ENCODE measurements around the gene EYA2. TPM values are rescaled to one million over a fixed set of nuclear protein-coding genes. Genes with fewer than 3 reads are reported as not detected.
"Not testable (repeated sequence)": the region's sequence is repeated elsewhere in the genome, so short reads cannot be mapped to it uniquely, and the experiment has no call there.

The EYA2 gene
- total and polyA plus RNA-seq, 4 donors, result 1.2 to 10.9 (median 6.7) TPM

DNA sequence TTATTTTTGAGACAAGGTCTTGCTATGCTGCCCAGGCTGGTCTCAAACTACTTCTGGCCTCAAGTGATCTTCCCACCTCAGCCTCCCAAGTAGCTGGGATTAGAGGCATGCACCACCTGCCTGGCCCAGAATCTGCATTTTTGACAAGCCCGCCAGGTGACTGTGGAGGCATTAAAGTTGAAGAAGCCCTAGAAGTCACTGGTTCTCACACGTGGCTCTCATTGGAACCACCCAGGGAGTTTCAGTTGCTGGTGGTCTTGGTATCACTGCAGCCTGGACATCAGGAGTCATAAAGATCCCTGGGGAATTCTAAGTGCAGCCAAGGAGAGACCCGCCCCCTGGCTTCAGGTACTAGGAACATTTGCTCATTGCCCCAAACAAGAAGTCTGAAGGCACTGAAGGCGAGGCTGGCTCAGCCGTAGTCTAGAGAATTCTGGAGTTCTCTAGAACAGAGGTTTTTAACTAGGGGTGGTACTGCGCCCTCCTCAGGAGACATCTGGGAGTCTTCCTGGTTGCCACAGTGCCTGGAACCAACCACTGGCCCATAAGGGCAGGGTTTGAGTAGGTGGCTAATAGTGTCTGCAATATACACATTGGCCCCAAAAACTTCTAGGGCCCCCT lies 279.1 kb downstream of the EYA2 start:
- no peaks in the 10 kb centered on the region for H3K27me3 ChIP-seq (ENCODE audit: control insufficient read depth in 1 of 2, insufficient read depth in 2 of 2, low read length in 1 of 2)
- no peak for ATAC-seq (ENCODE audit: low FRiP score)
- 90 to 91% methylated on average over 6 of the region's 6 CpGs for WGBS, 2 donors
- no peak overlapping the region for H3K27ac ChIP-seq (ENCODE audit: low read depth in 1 of 2, low read length in 2 of 2)
- peaks cover 3 to 4% of the 10 kb centered on the region in 2 donors for H3K4me1 ChIP-seq (ENCODE audit: control insufficient read depth in 1 of 2, insufficient read depth in 2 of 2, low read length in 2 of 2)
- no peak for DNase-seq
- H3K4me3 ChIP-seq (ENCODE audit: low read length in 2 of 2), result no peak overlapping the region
- no peaks in the 10 kb centered on the region for H3K9me3 ChIP-seq (ENCODE audit: control insufficient read depth, low read length)
- H3K36me3 ChIP-seq (ENCODE audit: control insufficient read depth in 1 of 2, insufficient read depth in 2 of 2, low read length in 1 of 2), result no peaks in the 10 kb centered on the region
- intact Hi-C loops (cut with DNase I), result no loop called here

DNA sequence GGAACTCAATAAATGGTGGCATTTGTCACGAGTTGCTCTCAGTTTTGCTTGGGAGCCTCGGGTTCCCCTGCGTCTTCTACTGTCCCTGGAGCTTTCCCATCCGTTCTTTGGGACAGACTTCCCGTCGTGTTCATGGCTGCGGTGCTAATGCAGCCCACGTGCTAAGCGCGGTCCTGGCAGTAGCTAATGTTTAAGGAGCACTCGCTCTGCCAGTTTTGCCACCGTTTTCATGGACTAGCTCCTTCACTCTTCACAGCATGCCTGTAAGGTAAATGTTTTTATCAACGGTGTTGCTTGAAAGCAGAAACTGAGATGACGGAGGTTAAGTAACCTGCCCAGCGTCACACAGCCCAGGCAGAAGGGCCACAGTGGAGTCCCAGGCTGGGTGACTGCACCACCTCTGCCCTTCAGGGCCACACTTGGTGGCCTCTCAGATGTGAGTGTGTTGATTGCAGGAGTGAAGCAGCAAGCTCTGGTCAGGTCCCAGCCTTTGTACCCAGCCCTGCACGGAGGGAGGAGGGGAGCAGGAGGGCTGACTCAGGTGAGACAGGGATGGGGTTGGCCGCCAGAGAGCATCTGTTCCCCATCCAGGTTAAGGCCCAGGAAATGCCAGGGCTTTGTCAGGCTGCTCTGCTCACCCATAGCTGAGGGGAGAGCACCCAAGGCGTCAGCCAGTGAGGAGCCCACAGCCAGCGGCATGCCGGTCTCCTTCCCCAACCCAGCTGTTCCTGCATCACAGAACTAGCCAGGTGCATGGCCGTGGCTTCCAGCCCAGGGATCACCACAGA lies 280.0 kb downstream of the EYA2 start:
- intact Hi-C loops (cut with DNase I), result no loop called here
- no peak for DNase-seq
- ATAC-seq (ENCODE audit: low FRiP score), result no peak
- peaks cover 3 to 4% of the 10 kb centered on the region in 2 donors for H3K4me1 ChIP-seq (ENCODE audit: control insufficient read depth in 1 of 2, insufficient read depth in 2 of 2, low read length in 2 of 2)
- no peaks in the 10 kb centered on the region for H3K36me3 ChIP-seq (ENCODE audit: control insufficient read depth in 1 of 2, insufficient read depth in 2 of 2, low read length in 1 of 2)
- H3K27me3 ChIP-seq (ENCODE audit: control insufficient read depth in 1 of 2, insufficient read depth in 2 of 2, low read length in 1 of 2), result no peaks in the 10 kb centered on the region
- WGBS, 2 donors, result 84 to 86% methylated on average over 20 to 21 of the region's 21 CpGs
- no peak overlapping the region for H3K4me3 ChIP-seq (ENCODE audit: low read length in 2 of 2)
- no peak overlapping the region for H3K27ac ChIP-seq (ENCODE audit: low read depth in 1 of 2, low read length in 2 of 2)
- H3K9me3 ChIP-seq (ENCODE audit: control insufficient read depth, low read length), result no peaks in the 10 kb centered on the region

DNA sequence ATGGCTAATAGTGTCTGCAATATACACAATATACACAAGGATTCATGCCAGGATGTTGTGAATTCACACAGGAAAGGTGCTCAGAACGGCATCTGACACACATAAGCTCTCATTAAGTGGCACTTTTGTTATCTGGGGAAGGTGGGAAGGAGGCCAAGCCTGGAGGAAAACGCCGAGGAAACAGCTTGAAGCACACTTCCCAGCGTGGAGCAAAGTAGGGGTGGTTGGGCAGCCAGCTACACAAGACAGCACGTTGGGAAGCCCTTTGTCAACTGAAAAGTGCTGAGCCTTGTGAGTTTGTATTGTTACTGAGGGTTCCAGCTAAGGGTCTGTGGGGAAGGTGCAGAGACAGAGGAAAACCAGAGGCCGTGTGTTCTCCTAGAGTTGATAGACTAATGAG lies 280.9 kb downstream of the EYA2 start:
- no peaks in the 10 kb centered on the region for H3K36me3 ChIP-seq (ENCODE audit: control insufficient read depth in 1 of 2, insufficient read depth in 2 of 2, low read length in 1 of 2)
- H3K27ac ChIP-seq (ENCODE audit: low read depth in 1 of 2, low read length in 2 of 2), result no peak overlapping the region
- no peaks in the 10 kb centered on the region for H3K27me3 ChIP-seq (ENCODE audit: control insufficient read depth in 1 of 2, insufficient read depth in 2 of 2, low read length in 1 of 2)
- H3K4me3 ChIP-seq (ENCODE audit: low read length in 2 of 2), result no peak overlapping the region
- 27 to 35% methylated on average over 6 of the region's 6 CpGs for WGBS, 2 donors
- intact Hi-C loops (cut with DNase I), result no loop called here
- no peaks in the 10 kb centered on the region for H3K9me3 ChIP-seq (ENCODE audit: control insufficient read depth, low read length)
- H3K4me1 ChIP-seq (ENCODE audit: control insufficient read depth in 1 of 2, insufficient read depth in 2 of 2, low read length in 2 of 2), result peaks cover 3 to 4% of the 10 kb centered on the region in 2 donors
- DNase-seq (no peak), ATAC-seq (ENCODE audit: low FRiP score) (no peak)

DNA sequence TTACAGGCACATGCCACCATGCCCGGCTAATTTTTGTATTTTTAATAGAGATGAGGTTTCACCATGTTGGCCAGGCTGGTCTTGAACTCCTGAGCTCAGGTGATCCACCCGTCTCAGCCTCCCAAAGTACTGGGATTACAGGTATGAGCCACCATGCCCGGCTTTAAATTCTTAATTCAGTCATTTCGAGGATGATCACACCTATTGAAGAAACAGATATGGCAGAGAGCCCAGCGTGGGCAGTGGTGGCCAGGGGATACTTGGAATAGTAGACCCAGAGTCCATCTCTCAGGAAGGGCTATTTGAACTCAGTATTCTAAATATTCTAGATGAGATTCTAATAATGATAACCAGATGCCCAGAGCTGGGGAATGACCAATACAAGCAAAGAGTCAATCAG lies 281.6 kb downstream of the EYA2 start:
- H3K36me3 ChIP-seq (ENCODE audit: control insufficient read depth in 1 of 2, insufficient read depth in 2 of 2, low read length in 1 of 2); DNase-seq; ATAC-seq (ENCODE audit: low FRiP score); H3K27ac ChIP-seq (ENCODE audit: low read depth in 1 of 2, low read length in 2 of 2); H3K9me3 ChIP-seq (ENCODE audit: control insufficient read depth, low read length); H3K4me3 ChIP-seq (ENCODE audit: low read length in 2 of 2); intact Hi-C loops (cut with DNase I); H3K27me3 ChIP-seq (ENCODE audit: control insufficient read depth in 1 of 2, insufficient read depth in 2 of 2, low read length in 1 of 2); H3K4me1 ChIP-seq (ENCODE audit: control insufficient read depth in 1 of 2, insufficient read depth in 2 of 2, low read length in 2 of 2): not testable (repeated sequence)
- WGBS, 2 donors, result 84 to 86% methylated on average over 5 of the region's 5 CpGs

DNA sequence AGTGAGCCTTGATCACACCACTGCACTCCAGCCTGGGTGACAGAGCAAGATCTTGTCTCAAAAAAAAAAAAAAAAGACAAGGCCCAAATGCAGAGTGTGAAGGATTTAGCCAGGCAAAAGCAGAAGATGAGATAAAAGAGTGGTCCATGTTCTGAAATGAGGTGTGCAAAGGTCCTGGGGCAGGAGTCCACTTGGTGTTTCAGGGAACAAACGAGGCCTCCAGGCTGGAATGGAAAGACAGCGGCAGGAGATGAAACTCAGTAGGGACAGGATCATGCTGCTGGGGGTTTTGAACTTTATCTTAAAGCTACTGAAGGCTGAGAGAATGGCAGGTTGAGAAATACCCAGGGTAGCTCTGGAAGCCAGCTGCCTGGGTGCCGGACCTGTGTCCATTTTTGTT lies 283.6 kb downstream of the EYA2 start:
- ATAC-seq (ENCODE audit: low FRiP score) (no peak), DNase-seq (no peak)
- Histone ChIP-seq H3K27ac (ENCODE audit: low read depth in 1 of 2, low read length in 2 of 2) (no peak overlapping the region), H3K36me3 (ENCODE audit: control insufficient read depth in 1 of 2, insufficient read depth in 2 of 2, low read length in 1 of 2) (no peaks in the 10 kb centered on the region), H3K9me3 (ENCODE audit: control insufficient read depth, low read length) (no peaks in the 10 kb centered on the region), H3K27me3 (ENCODE audit: control insufficient read depth in 1 of 2, insufficient read depth in 2 of 2, low read length in 1 of 2) (no peaks in the 10 kb centered on the region), H3K4me1 (ENCODE audit: control insufficient read depth in 1 of 2, insufficient read depth in 2 of 2, low read length in 2 of 2) (no peaks in the 10 kb centered on the region), H3K4me3 (ENCODE audit: low read length in 2 of 2) (no peak overlapping the region)
- intact Hi-C loops (cut with DNase I), result no loop called here
- 77 to 80% methylated on average over 3 of the region's 3 CpGs for WGBS, 2 donors

DNA sequence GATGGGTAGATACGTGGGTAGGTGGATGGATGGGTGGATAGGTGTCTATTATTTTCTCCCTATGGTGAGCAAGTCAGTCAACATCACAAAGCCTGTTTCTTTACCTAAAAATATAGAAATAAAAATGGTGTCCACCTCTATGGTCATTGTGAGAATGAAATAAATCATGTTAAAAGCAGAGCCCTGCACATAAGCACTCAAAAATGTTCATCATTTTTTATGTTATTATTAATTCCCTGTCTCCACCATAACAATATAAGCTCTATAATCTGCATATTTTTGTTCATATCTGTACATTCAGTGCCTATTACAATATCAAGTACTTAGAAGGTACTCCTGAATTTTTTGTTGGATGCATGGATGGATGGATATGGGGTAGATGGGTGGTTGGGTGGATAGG lies 284.2 kb downstream of the EYA2 start:
- 86 to 93% methylated on average over 1 of the region's 1 CpG for WGBS, 2 donors
- intact Hi-C loops (cut with DNase I), result no loop called here
- Histone ChIP-seq H3K4me1 (ENCODE audit: control insufficient read depth in 1 of 2, insufficient read depth in 2 of 2, low read length in 2 of 2) (no peaks in the 10 kb centered on the region), H3K9me3 (ENCODE audit: control insufficient read depth, low read length) (no peaks in the 10 kb centered on the region), H3K27me3 (ENCODE audit: control insufficient read depth in 1 of 2, insufficient read depth in 2 of 2, low read length in 1 of 2) (no peaks in the 10 kb centered on the region), H3K36me3 (ENCODE audit: control insufficient read depth in 1 of 2, insufficient read depth in 2 of 2, low read length in 1 of 2) (no peaks in the 10 kb centered on the region), H3K27ac (ENCODE audit: low read depth in 1 of 2, low read length in 2 of 2) (no peak overlapping the region), H3K4me3 (ENCODE audit: low read length in 2 of 2) (no peak overlapping the region)
- DNase-seq, result no peak
- ATAC-seq (ENCODE audit: low FRiP score), result no peak

DNA sequence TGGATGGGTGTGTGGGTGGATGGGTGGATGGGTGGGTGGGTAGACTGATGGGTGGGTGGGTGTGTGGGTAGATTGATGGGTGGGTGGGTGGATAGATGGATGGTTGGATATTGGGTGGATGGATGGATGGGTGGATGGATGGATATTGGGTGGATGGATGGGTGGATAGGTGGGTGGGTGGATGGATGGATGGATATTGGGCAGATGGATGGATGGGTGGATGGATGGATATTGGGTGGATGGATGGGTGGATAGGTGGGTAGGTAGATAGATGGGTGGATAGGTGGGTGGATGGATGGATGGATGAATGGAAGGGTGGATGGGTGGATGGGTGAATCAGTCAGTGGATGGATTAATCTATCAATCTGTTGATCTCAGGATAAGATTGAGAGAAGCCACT lies 284.6 kb downstream of the EYA2 start:
- H3K4me1 ChIP-seq (ENCODE audit: control insufficient read depth in 1 of 2, insufficient read depth in 2 of 2, low read length in 2 of 2), result no peaks in the 10 kb centered on the region
- no peaks in the 10 kb centered on the region for H3K27me3 ChIP-seq (ENCODE audit: control insufficient read depth in 1 of 2, insufficient read depth in 2 of 2, low read length in 1 of 2)
- DNase-seq (no peak), ATAC-seq (ENCODE audit: low FRiP score) (no peak)
- H3K4me3 ChIP-seq (ENCODE audit: low read length in 2 of 2), result no peak overlapping the region
- H3K27ac ChIP-seq (ENCODE audit: low read depth in 1 of 2, low read length in 2 of 2), result no peak overlapping the region
- H3K9me3 ChIP-seq (ENCODE audit: control insufficient read depth, low read length), result no peaks in the 10 kb centered on the region
- H3K36me3 ChIP-seq (ENCODE audit: control insufficient read depth in 1 of 2, insufficient read depth in 2 of 2, low read length in 1 of 2), result no peaks in the 10 kb centered on the region
- intact Hi-C loops (cut with DNase I), result no loop called here

DNA sequence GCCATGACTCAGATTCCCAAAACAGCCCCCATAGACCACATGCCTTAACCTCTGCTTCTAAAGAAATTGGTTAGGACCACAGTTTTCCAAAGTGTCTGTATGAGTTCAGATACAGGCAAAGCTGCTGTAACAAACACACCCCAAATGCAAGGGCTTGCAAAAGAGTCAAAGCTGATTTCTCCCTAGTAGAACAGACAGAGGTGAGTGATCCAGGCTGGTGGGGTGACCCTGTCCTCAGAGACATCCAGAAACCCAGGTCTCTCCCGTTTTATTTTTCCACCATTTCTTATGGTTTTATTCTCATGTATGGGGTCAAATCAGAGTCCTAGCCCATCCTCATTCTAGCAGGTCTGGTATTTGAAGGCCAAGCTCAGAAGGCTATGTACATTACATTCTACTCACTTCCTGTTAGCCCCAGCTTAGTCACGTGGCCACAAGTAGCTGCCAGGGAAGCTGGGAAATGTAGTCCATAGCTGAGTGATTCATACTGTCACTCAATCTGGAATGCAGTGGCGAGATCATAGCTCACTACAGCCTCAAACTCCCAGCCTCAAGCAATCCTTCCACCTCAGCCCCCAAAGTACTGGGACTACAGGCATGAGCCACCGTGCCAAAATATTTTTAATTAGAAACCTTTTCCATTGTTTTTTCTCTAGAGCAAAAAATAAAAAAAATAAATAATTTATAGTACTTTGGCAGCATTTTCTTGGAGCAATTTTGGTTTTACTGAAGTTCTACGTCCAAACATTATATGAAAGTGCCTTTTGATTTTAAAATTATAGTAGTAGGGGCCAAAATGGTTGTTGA lies 286.6 kb downstream of the EYA2 start:
- Histone ChIP-seq H3K27ac (ENCODE audit: low read depth in 1 of 2, low read length in 2 of 2) (no peak overlapping the region), H3K36me3 (ENCODE audit: control insufficient read depth in 1 of 2, insufficient read depth in 2 of 2, low read length in 1 of 2) (no peaks in the 10 kb centered on the region), H3K4me3 (ENCODE audit: low read length in 2 of 2) (no peak overlapping the region), H3K27me3 (ENCODE audit: control insufficient read depth in 1 of 2, insufficient read depth in 2 of 2, low read length in 1 of 2) (no peaks in the 10 kb centered on the region), H3K4me1 (ENCODE audit: control insufficient read depth in 1 of 2, insufficient read depth in 2 of 2, low read length in 2 of 2) (no peaks in the 10 kb centered on the region), H3K9me3 (ENCODE audit: control insufficient read depth, low read length) (no peaks in the 10 kb centered on the region)
- 56 to 62% methylated on average over 5 of the region's 5 CpGs for whole genome bisulfite sequencing, 2 donors
- no peak for DNase-seq
- intact Hi-C loops (cut with DNase I), result no loop called here
- no peak for ATAC-seq (ENCODE audit: low FRiP score)

Data from aorta (tissue), 5 donors.